Omental fat pad (tissue), 4 donors: ENCODE data around the gene ERC2. TPM values are rescaled to one million over a fixed set of nuclear protein-coding genes. Genes with fewer than 3 reads are reported as not detected.

Experiments used
- ATAC-seq: fragments of 150-250 bp; one replicate; pipeline ENCODE4 v1.9.1; 2016; ENCODE audit warnings: mild to moderate bottlenecking, moderate library complexity; ENCODE audit not compliant: low FRiP score
- DNase-seq: peaks from one replicate; pipeline ENCODE4 v3.0.0-alpha.2; 2019; ENCODE audit warnings: low spot score
- CTCF ChIP-seq, 3 donors: fragments of 450-650 bp; IDR thresholded peaks; one replicate each; pipeline ENCODE4 v1.5.1; 2016 to 2017; ENCODE audit warnings: antibody characterized with exemption in 3 of 3, mild to moderate bottlenecking in 3 of 3, moderate library complexity in 2 of 3
- total RNA-seq, 4 donors: library from RNA; depleted of rRNA; stranded (reverse); fragments of >200 nt; gene quantifications; one replicate each; pipeline ENCODE4 v1.1.0, GENCODE V29; 2016

Gene ERC2
- total RNA-seq, 4 donors from 2014 or later: 0.75 to 4.2 (median 2.3) TPM; not detected in 1

GRCh38 chr3:55742022-55742831, 726.0 kb downstream of the ERC2 start:
- no peak for TF ChIP-seq CTCF (IDR thresholded peaks at IDR 0.05)
- no peak for DNase-seq
- no peak for ATAC-seq

- no peak for TF ChIP-seq CTCF (IDR thresholded peaks at IDR 0.05)
- ATAC-seq (no peak), DNase-seq (no peak)
These were observed 731.1 kb downstream of the ERC2 start for GRCh38 chr3:55737186-55737585.

- DNase-seq (no peak), ATAC-seq (no peak)
- TF ChIP-seq CTCF (IDR thresholded peaks at IDR 0.05): no peak
These were observed 732.3 kb downstream of the ERC2 start for GRCh38 chr3:55735976-55736375.

- no peak for DNase-seq
- ATAC-seq: no peak
- no peak for TF ChIP-seq CTCF (IDR thresholded peaks at IDR 0.05)
These were observed 736.5 kb downstream of the ERC2 start for GRCh38 chr3:55731741-55732140.

GRCh38 chr3:55729546-55729945, 738.7 kb downstream of the ERC2 start:
- DNase-seq (no peak), ATAC-seq (no peak)
- no peak for TF ChIP-seq CTCF (IDR thresholded peaks at IDR 0.05)

- DNase-seq (no peak), ATAC-seq (no peak)
- TF ChIP-seq CTCF (IDR thresholded peaks at IDR 0.05): no peak
These were observed 739.7 kb downstream of the ERC2 start for GRCh38 chr3:55728461-55729100.

GRCh38 chr3:55726501-55726775, 741.8 kb downstream of the ERC2 start:
- DNase-seq (no peak), ATAC-seq (no peak)
- no peak for TF ChIP-seq CTCF (IDR thresholded peaks at IDR 0.05)
